Astrocyte of the spinal cord (primary cell): ENCODE data around the gene KCNQ1.

ENCODE experiments used
- DNase-seq: peaks from one replicate; pipeline ENCODE4 v3.0.0; 2011; ENCODE audit warnings: low read depth, low spot score
- H3K4me3 ChIP-seq: 2 replicates; pipeline ENCODE4 v1.5.1; 2011; ENCODE audit warnings: low read depth, mild to moderate bottlenecking, low read length, moderate library complexity
- CTCF ChIP-seq: IDR thresholded peaks from 2 replicates; pipeline ENCODE4 v1.5.1; 2012; ENCODE audit warnings: low read depth, mild to moderate bottlenecking, low read length, inconsistent platforms
- in situ Hi-C: cut with HindIII; loops from 2 replicates; pipeline ENCODE4 v1.10.0; 2017; ENCODE audit warnings: low sequenced_read_pairs

KCNQ1 gene

DNA sequence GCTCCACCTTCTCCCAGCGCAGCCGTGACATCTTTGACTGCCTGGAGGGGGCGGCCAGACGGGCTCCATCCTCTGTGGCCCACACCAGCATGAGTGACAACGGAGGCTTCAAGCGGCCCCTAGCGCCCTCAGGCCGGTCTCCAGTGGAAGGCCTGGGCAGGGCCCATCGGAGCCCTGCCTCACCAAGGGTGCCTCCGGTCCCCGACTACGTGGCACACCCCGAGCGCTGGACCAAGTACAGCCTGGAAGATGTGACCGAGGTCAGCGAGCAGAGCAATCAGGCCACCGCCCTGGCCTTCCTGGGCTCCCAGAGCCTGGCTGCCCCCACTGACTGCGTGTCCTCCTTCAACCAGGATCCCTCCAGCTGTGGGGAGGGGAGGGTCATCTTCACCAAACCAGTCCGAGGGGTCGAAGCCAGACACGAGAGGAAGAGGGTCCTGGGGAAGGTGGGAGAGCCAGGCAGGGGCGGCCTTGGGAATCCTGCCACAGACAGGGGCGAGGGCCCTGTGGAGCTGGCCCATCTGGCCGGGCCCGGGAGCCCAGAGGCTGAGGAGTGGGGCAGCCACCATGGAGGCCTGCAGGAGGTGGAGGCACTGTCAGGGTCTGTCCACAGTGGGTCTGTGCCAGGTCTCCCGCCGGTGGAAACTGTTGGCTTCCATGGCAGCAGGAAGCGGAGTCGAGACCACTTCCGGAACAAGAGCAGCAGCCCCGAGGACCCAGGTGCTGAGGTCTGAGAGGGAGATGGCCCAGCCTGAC lies 41.7 kb upstream of the KCNQ1 start:
- H3K4me3 ChIP-seq: no peak overlapping the region
- no peak for DNase-seq
- TF ChIP-seq CTCF: no peak
- in situ Hi-C loops: no loop called here

GRCh38 chr11:2404735-2405196 lies 40.0 kb upstream of the KCNQ1 start:
- DNase-seq: no peak
- TF ChIP-seq CTCF: no peak
- in situ Hi-C loops: no loop called here
- H3K4me3 ChIP-seq: no peak overlapping the region

DNA sequence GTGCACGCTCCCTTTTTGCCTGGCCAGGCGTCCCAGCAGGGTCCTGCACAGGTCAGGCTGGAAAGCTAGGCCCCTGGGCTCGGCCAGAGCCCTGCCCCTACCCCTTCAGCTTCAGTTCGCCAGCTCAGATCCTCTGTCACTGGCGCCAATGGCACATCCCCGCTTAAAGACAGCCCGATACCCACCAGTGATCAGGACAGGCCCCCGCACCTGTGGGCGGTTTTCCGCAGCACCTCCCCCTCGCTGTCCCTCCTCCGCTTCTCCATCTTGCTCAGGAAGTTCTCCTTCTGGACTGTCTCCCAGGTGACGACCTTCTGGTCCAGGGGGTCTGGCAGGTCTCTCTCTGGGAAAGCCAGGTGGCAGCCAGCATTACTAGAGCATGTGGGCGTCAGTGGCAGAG lies 38.4 kb upstream of the KCNQ1 start:
- DNase-seq: no peak
- TF ChIP-seq CTCF: no peak
- no peak overlapping the region for H3K4me3 ChIP-seq
- in situ Hi-C loops: no loop called here

GRCh38 chr11:2406878-2407410 lies 37.9 kb upstream of the KCNQ1 start:
- DNase-seq: no peak
- in situ Hi-C loops: no loop called here
- TF ChIP-seq CTCF: no peak
- H3K4me3 ChIP-seq: no peak overlapping the region

- TF ChIP-seq CTCF: no peak
- in situ Hi-C loops: no loop called here
- no peak for DNase-seq
- no peak overlapping the region for H3K4me3 ChIP-seq
These were observed 36.1 kb upstream of the KCNQ1 start for GRCh38 chr11:2408671-2409070.

DNA sequence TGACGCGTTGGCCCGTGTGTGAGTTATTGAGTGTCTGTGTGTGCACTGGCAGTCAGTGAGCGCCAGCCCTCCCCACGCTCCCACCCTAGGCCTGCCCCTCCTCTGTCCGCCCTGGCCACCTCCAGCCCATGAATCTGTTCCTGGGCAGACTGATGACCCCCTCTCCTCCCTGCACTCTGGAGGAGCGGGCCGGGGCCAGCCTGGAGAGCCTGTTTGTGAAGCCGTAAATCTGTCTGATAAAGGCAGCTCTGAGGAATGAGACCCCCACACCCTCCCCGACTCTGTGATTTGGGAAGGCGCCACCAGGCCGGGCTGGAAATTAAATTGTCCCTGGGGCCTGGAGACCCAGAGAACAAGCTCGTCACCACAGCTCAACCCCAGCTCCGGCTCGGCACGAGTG lies 35.7 kb upstream of the KCNQ1 start:
- no peak for DNase-seq
- in situ Hi-C loops: no loop called here
- no peak for TF ChIP-seq CTCF
- no peak overlapping the region for H3K4me3 ChIP-seq
